HG03135 (cell line): ENCODE data around the gene KDM2A.

ENCODE experiments used
- ATAC-seq: cut with Tn5 transposase; IDR thresholded peaks from one replicate; pipeline ENCODE4 v1.9.1; 2021; ENCODE audit warnings: mild to moderate bottlenecking, moderate library complexity; ENCODE audit not compliant: unreplicated experiment

The KDM2A gene

DNA sequence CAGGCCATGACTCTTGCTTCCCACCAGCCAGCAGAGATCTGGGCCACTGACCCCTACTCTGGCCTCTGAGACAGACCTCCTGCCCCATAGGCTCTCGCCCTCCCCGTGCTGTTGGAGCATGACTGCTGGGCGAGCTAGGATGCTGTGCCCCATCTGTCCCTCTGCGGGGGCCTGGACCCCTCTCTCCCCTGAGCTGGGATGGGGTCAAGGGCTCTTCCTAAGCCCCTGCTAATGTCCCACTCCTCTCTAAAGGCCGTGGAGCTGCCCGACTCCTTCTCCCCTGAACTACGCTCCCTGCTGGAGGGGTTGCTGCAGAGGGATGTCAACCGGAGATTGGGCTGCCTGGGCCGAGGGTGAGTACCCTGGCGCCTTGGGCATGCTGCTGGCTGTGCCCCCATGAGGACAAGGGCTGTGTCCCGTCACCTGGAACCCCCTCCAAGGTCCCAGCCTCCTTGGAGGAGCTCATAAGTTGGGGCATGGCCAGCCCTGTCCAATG is 163.9 kb downstream of the KDM2A start:
- no peak for ATAC-seq

DNA sequence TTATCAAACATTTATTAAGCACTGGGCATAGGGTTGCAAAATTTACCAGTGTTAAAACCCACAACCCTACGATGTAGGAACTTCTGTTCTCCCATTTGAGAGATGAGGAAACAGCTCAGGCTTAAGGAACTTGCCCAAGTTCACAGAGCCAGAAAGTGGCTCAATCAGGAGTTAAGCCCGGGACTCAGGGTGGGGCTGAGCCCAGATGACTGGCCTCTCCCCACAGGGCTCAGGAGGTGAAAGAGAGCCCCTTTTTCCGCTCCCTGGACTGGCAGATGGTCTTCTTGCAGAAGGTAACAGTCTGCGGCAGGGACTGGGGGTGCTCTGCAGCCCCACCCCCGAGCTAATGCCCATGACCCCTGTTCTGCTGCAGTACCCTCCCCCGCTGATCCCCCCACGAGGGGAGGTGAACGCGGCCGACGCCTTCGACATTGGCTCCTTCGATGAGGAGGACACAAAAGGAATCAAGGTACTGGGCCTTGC is 164.5 kb downstream of the KDM2A start:
- ATAC-seq: no peak

DNA sequence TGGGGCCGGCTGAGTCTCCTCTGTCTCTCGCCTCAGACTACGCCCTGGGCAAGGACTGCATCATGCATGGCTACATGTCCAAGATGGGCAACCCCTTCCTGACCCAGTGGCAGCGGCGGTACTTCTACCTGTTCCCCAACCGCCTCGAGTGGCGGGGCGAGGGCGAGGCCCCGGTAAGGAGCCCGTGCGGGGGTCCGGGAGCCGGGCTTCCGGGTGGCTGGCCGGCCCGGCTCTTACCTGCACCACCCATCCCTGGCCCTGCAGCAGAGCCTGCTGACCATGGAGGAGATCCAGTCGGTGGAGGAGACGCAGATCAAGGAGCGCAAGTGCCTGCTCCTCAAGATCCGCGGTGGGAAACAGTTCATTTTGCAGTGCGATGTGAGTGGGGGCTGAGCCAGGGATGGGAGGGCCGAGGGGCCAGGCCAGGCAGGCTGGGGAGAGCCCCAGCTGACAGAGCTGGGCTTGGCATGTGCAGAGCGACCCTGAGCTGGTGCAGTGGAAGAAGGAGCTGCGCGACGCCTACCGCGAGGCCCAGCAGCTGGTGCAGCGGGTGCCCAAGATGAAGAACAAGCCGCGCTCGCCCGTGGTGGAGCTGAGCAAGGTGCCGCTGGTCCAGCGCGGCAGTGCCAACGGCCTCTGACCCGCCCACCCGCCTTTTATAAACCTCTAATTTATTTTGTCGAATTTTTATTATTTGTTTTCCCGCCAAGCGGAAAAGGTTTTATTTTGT is 165.9 kb downstream of the KDM2A start:
- no peak for ATAC-seq

DNA sequence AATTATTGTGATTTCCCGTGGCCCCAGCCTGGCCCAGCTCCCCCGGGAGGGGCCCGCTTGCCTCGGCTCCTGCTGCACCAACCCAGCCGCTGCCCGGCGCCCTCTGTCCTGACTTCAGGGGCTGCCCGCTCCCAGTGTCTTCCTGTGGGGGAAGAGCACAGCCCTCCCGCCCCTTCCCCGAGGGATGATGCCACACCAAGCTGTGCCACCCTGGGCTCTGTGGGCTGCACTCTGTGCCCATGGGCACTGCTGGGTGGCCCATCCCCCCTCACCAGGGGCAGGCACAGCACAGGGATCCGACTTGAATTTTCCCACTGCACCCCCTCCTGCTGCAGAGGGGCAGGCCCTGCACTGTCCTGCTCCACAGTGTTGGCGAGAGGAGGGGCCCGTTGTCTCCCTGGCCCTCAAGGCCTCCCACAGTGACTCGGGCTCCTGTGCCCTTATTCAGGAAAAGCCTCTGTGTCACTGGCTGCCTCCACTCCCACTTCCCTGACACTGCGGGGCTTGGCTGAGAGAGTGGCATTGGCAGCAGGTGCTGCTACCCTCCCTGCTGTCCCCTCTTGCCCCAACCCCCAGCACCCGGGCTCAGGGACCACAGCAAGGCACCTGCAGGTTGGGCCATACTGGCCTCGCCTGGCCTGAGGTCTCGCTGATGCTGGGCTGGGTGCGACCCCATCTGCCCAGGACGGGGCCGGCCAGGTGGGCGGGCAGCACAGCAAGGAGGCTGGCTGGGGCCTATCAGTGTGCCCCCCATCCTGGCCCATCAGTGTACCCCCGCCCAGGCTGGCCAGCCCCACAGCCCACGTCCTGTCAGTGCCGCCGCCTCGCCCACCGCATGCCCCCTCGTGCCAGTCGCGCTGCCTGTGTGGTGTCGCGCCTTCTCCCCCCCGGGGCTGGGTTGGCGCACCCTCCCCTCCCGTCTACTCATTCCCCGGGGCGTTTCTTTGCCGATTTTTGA is 166.8 kb downstream of the KDM2A start:
- ATAC-seq: no peak

DNA sequence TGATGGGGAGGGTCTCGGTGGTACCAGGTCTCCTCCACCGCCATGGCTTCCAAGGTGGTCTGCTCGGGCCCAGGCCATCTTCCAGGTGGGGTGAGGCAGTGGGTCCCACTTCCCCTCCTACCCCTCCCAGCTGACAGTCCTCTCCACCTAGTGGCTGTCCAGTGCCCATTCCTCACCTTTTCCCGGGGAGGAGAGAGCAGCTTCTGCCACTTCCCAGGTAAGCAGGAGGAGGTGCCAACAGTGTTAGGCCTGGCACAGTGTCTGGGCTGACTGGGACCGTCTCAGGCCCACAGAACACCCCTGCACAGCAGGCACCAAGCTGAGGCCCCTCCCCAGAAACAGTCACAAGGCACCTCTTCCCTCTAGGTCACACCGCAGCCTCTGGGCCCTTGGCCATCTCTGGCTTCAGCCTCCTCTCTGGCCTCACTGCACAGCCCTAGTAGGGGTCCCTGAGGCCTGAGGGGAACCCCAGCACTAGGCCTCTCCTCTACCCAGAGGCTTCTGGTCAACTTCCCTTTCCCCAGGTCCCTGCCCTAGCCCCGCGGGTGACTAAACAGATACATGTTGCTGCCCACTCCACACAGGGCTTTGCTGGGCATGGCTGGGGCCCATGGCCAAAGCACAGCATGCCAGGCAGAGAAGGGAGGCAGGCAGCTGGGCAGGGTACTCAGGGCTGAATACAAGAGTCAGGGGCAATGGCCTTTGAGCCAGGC is 167.7 kb downstream of the KDM2A start:
- no peak for ATAC-seq

DNA sequence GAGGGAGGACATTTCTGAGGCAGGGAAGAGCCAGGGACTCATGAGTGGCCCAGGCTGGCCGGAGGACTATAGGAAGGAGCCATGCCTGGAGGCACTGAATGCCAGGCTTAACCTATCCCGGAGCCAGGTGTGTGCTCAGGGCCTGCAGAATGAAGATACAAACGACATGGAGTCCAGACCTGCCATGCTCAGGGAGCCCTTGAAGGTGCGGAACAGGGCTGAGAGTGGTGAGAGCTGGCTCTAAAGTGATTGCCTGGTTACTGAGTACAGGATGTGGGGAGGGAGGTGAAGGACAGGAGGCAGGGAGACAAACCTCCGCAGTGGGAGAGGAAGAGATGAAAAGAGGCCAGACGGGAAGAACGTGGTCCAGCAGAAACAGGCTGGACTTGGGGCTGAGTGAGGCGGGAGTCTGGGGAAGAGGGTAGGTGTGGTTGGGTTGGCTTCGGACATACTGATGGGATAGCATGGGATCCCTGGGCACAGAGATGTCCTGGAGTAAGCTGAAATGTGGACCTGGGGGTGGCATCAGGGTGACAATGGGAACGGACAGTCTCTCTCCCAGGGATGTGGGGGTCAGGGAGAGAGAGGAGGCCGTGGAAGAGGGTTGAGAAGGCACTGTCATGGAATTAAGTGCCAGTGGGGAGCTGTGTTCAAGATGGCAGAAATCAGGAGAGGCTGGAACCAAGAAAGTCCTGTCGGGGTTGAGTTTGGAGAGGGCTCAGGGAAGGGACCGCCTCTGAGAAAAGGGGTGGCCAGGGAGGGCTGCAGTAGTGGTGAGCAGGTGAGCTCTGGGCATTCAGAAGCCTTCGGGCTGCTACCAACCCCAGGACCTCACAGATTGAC is 168.5 kb downstream of the KDM2A start:
- ATAC-seq: no peak

DNA sequence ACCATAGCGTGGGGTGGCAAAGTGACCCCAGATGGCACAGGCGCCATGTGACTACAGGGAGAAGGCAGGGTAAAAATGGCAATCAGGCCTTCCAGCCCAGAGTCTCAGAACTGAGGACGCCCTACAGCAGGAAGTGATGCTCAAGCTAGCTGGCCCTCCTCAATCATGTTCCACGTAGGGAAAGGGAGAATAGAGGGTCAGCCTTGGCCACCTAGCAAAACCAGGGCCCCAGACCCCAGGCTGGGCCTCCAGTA is 169.1 kb downstream of the KDM2A start:
- no peak for ATAC-seq

DNA sequence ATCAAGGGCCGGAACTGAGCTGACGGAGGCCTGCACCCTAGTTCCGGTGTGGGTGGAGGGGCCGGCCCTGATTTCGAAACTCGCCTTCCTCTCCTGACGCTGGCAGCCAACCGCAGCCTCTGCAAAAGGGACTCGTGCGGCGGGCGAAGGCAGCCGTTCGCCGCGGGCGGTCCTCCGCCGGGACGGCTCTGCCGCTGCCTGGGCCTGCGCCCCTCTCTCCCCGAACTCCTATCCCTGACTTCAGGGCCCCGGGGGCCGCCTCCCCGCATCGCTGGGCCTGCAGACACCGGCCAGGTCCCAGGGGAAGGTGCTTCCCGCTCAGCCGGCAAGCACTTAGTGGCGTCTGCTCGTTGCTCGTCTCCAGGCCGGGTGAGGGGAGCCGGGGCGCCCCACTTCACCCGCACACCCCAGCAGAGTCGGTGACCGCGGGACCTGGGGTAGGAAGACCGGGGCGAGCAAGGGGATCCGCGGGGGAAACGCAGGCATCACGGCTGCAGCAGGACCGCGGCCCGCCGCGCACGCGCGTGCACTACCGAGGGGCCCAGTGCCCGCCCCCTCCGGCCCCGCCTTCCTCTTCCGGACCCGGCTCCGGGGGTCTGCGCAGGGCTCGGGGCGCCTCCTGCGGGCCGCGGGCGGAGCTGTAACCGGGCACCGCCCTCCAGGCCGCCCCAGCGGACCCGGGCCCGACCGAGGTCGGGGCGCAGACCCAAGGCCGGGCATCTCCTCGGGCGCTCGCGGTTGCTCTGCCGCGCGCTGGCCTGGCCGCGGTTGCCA is 169.6 kb downstream of the KDM2A start:
- ATAC-seq: peak; percentile 56

DNA sequence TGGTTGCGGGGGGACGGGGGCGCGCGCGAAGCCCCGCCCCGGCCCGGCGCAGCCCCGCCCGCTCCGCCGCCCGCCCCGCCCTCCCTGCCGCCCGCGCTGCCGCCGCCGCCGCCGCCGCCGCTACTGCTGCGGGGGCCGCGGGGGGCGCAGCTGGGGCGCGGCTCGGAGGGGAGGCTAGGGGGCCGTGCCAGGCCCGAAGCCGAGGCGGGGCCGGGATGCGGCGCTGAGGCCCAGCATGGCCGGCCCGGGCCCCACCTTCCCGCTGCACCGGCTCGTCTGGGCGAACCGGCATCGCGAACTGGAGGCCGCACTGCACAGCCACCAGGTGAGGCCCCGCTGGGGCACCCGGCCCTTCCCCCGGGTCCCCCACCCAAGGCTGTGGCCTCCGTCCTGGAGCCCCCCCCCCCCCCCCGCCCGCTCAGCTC is 170.2 kb downstream of the KDM2A start, which contains the start of gene ANKRD13D:
Gene ANKRD13D, plus strand, starts transcription at position 78 of the 425 bp plus-strand sequence. Its CDS starts 158 bp downstream, at position 236.
- ATAC-seq: peak; percentile 32

DNA sequence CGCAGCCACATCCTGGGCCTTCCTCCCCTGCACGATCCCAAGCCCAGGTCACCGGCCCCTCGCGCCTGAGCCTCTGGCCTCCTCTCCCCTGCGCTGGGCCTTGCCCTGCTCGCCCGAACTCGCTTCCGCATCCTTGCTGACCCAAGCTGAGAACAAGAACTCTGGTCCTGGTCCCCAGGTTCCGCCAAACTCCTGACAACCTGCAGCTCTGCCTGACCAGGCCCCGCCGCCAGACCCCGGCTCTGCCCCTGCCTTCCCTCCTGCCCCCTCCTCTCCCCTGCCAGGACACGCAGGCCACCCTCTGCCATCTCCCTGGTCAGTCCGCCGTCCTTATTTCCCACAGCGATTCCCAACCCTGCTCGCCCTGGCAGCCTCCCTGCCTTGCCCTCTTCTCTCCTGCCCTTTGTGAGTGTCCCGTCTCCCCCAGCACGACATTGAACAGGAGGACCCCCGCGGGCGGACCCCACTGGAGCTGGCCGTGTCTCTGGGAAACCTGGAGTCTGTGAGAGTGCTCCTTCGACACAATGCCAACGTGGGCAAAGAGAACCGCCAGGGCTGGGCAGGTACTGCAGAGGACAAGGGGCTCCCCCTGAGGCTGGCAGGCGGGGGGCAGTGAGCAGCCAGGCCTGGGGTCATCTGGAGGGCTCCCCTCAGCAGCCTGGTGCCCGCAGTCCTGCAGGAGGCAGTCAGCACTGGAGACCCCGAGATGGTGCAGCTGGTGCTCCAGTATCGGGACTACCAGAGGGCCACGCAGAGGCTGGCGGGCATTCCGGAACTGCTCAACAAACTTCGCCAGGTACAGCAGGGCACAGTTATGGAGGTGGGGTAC is 170.8 kb downstream of the KDM2A start:
- ATAC-seq: no peak

DNA sequence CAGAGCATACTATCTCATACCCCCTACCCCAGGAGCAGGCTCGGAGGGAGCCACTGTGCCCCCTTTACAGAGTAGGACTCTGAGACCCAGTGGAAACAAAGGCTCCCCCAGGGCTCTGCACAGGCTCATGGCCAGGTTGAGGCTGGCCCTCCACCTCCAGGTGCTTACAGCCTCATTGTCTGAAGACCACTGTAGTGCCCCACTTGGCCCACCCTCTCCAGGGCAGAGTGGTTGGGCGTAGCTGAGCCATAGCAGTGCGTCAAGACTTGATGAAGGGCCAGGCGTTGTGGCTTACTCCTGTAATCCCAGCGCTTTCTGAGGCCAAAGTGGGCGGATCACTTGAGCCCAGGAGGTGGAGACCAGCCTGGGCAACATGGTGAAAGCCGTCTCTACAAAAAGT is 171.7 kb downstream of the KDM2A start:
- ATAC-seq: no peak

DNA sequence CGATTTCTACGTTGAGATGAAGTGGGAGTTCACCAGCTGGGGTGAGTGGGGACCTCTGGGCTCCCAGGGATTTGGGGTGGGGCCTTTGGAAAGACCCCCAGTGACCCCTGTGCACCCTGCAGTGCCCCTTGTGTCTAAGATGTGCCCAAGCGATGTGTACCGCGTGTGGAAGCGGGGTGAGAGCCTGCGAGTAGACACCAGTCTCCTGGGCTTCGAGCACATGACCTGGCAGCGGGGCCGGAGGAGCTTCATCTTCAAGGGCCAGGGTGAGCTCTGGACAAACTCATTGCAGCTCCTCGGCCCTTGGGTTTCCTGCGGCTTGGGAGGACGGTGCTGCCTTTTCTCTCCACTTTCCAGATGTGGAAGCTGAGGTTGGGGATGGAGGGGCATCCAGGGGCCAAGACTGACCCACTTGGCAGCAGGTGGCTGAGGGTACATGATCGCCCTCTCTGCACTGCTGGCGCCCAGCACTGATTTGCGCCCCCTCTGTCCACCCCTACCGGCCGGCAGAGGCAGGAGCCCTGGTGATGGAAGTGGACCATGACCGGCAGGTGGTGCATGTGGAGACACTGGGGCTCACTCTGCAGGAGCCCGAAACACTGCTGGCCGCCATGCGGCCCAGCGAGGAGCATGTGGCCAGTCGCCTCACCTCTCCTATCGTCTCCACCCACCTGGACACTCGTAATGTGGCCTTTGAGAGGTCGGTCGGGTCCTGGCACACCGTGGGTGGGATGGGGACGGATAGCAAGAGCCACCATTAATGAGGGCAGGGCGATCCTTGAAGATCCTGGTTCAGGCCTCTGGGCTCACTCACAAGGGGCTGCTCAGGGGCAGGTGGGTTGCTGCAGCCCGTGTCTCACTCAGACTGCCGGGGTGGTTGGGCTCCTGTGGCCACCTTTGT is 172.7 kb downstream of the KDM2A start:
- no peak for ATAC-seq

DNA sequence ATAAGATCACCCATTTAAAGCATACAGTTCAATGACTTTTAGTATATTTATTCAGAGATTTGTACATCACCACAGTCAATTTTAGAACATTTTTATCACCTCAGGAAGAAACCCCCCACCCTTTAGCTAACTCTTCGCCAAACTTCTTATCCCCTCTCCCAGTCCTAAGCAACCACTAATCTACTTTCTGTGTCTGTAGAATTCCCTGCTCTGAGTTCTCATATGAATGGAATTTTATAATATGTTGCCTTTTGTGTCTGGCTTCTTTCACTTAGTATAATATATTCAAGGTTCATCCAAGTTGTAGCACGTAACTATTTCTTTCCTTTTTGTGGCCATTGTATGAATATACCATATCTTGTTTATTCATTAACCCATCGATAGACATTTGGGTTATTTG is 173.6 kb downstream of the KDM2A start:
- ATAC-seq: no peak

DNA sequence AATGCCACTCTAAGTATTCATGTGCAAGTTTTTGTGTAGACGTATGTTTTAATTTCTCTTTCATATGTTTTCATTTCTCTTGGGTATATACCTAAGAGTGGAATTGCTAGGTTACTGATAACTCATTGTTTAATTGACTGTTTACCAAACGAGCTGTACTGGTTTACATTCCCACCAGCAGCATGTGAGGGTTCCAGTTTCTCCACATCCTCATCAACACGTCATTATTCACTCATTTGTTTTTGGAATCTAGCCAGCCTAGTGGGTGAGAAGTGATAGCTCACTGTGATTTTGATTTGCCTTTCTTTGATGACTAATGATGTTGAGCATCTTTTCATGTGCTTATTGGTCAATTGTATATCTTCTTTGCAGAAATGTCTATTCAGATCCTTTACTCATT is 174.0 kb downstream of the KDM2A start:
- ATAC-seq: no peak

DNA sequence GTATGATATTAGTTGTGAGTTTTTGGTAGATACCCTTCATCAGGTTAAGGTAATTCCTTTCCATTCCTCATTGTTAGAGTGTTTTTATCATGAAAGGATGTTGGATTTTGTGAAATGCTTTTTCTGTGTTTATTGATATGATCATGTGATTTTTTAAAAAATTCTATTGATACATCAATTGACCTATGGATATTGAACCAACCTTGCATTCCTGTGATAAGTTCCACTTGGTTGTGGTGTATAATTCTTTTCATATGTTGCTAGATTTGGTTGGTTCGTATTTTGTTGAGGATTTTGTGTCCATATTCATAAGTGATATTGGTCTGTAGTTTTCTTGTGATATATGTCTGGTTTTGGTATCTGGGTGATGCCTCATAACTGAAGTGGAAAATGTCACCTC is 176.8 kb downstream of the KDM2A start:
- no peak for ATAC-seq

DNA sequence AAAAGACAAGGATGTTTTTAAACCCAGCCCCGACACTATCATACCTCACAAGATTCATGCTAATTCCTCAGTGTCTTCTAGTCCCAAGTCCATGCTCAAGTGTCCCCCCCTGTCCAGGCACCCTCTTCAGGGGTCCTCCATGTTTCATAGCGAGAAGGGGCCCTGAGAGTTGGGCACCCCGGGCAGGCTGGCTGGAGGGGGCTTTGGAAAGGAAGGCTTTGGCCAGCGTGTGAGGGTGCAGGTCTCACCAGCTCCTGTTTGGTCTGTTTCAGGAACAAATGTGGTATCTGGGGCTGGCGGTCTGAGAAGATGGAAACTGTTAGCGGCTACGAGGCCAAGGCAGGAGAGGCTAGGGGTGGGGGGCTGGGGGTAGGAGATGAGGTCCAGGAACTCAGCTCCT is 179.7 kb downstream of the KDM2A start:
- ATAC-seq: no peak

DNA sequence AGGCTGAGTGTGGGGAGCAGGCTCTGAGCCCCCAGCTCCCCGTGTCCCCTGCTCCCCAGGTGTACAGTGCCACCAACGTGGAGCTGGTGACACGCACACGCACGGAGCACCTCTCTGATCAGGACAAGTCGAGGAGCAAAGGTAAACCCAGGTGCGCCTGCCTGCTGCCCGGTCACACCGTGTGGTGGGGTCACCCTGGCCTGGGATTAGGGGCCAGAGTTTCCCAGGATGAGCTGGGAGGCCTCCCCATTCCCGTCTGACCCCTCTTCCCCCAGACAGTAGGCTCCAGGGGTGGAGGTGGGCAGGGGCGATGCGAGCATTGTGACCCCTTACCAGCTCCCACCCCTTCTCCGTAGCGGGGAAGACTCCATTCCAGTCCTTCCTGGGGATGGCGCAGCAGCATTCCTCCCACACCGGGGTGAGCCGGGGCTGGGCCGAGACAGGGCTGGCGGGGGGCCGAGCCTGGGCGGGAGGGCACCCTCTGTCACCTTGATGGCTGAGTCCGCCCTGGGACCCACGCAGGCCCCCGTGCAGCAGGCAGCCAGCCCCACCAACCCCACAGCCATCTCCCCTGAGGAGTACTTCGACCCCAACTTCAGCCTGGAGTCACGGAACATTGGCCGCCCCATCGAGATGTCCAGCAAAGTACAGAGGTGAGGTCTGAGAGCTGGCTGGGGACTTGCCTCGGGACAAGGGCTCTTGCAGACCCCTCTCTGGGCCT is 180.6 kb downstream of the KDM2A start:
- no peak for ATAC-seq
